ENCODE results near the gene NMRK1.

The NMRK1 gene

DNA sequence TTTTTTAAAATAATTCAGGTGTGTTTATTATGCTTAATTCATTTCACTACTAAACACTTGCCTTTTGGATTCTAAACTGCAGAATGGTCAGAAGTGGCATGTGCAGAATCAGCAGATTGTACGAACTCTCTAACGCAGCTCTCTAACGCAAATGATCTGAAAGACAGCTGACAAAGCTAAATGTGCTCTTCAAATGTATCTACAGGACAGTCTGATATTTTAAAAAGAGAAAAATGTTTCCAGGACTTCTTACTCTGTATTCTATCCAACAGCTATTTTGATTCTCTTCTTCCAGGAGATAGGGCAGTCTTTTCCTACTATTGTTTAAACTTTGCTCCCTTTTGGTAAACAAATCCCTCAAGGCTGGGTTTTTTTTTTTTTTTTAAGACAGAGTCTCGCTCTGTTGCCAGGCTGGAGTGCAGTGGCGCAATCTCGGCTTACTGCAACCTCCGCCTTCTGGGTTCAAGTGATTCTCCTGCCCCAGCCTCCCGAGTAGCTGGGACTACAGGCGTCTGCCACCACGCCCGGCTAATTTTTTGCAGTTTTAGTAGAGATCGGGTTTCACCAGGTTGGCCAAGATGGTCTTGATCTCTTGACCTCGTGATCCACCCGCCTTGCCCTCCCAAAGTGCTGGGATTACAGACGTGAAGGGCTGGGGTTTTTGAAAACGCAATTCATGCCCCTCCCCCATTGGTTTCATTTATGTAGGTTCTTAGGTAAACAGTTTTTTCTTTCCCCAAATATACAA lies 1.2 kb downstream of the NMRK1 start:
- H3K27me3 ChIP-seq (replicated peaks; ENCODE audit: control insufficient read depth, insufficient read depth, low read length, poor library complexity, severe bottlenecking): no peaks in the 10 kb centered on the region
- no peaks in the 10 kb centered on the region for H3K9me3 ChIP-seq (ENCODE audit: control insufficient read depth, low read length)
- peaks cover 13% of the 10 kb centered on the region for H3K36me3 ChIP-seq (ENCODE audit: control insufficient read depth, insufficient read depth, low read length)
- DNase-seq: no peak
- peak overlapping the region; percentile 88 for H3K27ac ChIP-seq (ENCODE audit: insufficient read depth, low read length, poor library complexity, severe bottlenecking)
- H3K4me3 ChIP-seq (ENCODE audit: insufficient read depth, low read depth, low read length, poor library complexity, severe bottlenecking): peak overlapping the region; percentile 96
- H3K4me1 ChIP-seq (ENCODE audit: control insufficient read depth, insufficient read depth, low read length, poor library complexity, severe bottlenecking): peaks cover 34% of the 10 kb centered on the region

DNA sequence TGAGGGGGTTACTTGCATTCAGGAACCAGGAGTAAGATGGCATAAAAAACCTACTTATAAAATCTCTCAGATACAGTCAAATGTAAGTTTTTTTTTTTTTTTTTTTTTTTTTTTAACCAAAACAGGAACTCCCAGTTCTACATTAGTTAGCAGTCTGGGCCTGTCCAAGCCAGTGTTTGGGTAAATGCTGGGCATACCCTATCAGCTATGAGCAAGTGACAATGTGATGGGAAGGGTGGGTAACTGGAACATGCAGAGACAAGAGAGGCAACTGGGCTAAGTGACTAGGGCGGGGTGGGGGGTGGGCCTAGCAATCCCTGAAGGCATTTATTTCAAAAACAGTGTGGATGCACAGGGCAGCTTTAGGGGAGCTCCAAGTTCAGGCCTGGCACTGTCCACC lies 2.3 kb downstream of the NMRK1 start:
- Histone ChIP-seq H3K4me1 (ENCODE audit: control insufficient read depth, insufficient read depth, low read length, poor library complexity, severe bottlenecking) (peaks cover 24% of the 10 kb centered on the region), H3K9me3 (ENCODE audit: control insufficient read depth, low read length) (no peaks in the 10 kb centered on the region), H3K27me3 (replicated peaks; ENCODE audit: control insufficient read depth, insufficient read depth, low read length, poor library complexity, severe bottlenecking) (no peaks in the 10 kb centered on the region), H3K36me3 (ENCODE audit: control insufficient read depth, insufficient read depth, low read length) (peaks cover 23% of the 10 kb centered on the region), H3K4me3 (ENCODE audit: insufficient read depth, low read depth, low read length, poor library complexity, severe bottlenecking) (no peak overlapping the region), H3K27ac (ENCODE audit: insufficient read depth, low read length, poor library complexity, severe bottlenecking) (no peak overlapping the region)
- DNase-seq: no peak

DNA sequence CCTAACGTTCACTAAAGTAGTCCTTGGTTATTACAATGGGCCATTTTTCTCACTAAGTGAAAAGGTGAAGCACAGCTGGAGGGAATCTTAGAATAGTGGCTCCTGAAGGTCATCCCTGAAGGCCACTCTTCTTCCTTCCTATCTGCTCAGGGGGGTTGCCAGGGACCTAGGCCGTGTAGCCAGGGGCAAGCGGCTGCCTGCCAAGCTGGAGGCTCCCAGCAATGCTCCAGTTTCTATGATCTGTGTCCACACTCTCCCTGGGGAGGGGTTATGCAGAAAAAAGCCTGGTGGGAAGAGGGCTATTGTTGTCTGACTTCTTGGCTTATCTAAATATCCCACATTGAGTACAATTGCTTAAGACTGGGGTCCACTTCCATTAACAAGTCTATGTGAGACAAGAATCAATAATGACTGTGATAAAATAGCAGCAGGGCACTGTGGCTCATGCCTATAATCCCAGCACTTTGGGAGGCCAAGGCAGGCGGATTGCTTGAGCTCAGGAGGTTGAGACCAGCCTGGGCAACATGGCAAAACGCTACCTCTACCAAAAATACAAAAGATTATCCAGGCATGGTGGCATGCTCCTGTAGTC lies 3.8 kb downstream of the NMRK1 start:
- peaks cover 26% of the 10 kb centered on the region for H3K36me3 ChIP-seq (ENCODE audit: control insufficient read depth, insufficient read depth, low read length)
- DNase-seq: no peak
- H3K4me3 ChIP-seq (ENCODE audit: insufficient read depth, low read depth, low read length, poor library complexity, severe bottlenecking): no peak overlapping the region
- no peaks in the 10 kb centered on the region for H3K27me3 ChIP-seq (replicated peaks; ENCODE audit: control insufficient read depth, insufficient read depth, low read length, poor library complexity, severe bottlenecking)
- H3K27ac ChIP-seq (ENCODE audit: insufficient read depth, low read length, poor library complexity, severe bottlenecking): no peak overlapping the region
- no peaks in the 10 kb centered on the region for H3K9me3 ChIP-seq (ENCODE audit: control insufficient read depth, low read length)
- peaks cover 15% of the 10 kb centered on the region for H3K4me1 ChIP-seq (ENCODE audit: control insufficient read depth, insufficient read depth, low read length, poor library complexity, severe bottlenecking)

DNA sequence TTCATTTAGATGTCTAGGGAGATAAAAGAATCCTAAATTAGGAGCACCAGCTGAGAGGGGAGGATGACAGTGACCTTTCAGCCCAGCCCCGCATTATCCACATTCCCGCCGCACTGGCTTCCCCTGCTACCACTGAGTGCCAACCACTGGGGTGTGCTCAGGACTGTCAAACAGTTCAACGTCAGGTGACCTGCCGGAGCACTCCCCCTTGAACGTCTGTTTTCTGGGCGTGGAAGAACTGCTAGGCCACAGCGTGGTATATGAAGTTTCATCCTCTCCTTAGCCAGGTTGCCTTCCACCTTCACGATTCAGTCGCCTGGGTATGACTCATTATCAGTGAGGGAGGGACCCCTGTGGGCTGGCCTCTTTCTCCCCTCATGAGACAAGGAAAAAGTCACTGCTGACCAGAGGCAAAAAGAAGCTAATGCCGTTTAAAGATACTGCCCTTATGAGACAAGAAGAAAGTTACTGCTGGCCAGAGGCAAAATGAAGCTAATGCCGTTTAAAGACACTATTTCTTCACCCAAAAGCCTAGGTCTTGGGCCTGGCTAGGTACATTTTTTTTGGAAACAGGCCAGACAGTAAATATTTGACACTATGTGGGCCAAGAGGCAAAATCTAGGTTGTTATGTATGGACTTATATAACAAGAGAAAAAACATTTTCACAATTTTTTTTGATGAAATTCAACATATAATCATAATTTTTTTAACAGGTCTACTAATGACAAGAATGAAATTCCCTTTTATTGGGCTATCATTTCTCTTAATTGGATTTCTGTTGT lies 4.6 kb downstream of the NMRK1 start:
- Histone ChIP-seq H3K4me1 (ENCODE audit: control insufficient read depth, insufficient read depth, low read length, poor library complexity, severe bottlenecking) (peaks cover 15% of the 10 kb centered on the region), H3K4me3 (ENCODE audit: insufficient read depth, low read depth, low read length, poor library complexity, severe bottlenecking) (no peak overlapping the region), H3K27ac (ENCODE audit: insufficient read depth, low read length, poor library complexity, severe bottlenecking) (peak overlapping the region; percentile 42), H3K9me3 (ENCODE audit: control insufficient read depth, low read length) (no peaks in the 10 kb centered on the region), H3K36me3 (ENCODE audit: control insufficient read depth, insufficient read depth, low read length) (peaks cover 26% of the 10 kb centered on the region), H3K27me3 (replicated peaks; ENCODE audit: control insufficient read depth, insufficient read depth, low read length, poor library complexity, severe bottlenecking) (no peaks in the 10 kb centered on the region)
- DNase-seq: peak; percentile 17 to 55 (median 35)

DNA sequence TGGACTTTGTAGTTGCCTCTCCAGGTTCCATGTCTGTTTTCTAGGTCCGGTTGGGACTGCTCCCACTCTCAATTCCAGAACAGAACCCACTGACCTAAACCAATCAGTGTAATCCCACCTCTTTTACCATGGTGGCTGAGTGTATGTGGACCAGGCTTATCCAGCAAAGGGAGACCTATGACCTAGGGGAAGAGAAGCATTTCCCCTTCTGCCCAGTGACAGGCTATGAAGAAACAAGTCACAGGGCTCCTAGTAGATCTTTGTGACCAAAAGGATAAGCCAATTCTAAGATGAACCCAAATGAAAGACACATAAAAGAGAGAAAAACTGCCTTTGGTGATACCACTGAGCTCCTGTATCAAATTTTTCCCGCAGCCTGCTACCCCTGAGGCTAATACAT lies 6.3 kb downstream of the NMRK1 start:
- Histone ChIP-seq H3K9me3 (ENCODE audit: control insufficient read depth, low read length) (no peaks in the 10 kb centered on the region), H3K36me3 (ENCODE audit: control insufficient read depth, insufficient read depth, low read length) (peaks cover 31% of the 10 kb centered on the region), H3K27me3 (replicated peaks; ENCODE audit: control insufficient read depth, insufficient read depth, low read length, poor library complexity, severe bottlenecking) (no peaks in the 10 kb centered on the region), H3K27ac (ENCODE audit: insufficient read depth, low read length, poor library complexity, severe bottlenecking) (no peak overlapping the region), H3K4me1 (ENCODE audit: control insufficient read depth, insufficient read depth, low read length, poor library complexity, severe bottlenecking) (peaks cover 14% of the 10 kb centered on the region), H3K4me3 (ENCODE audit: insufficient read depth, low read depth, low read length, poor library complexity, severe bottlenecking) (no peak overlapping the region)
- DNase-seq: no peak

DNA sequence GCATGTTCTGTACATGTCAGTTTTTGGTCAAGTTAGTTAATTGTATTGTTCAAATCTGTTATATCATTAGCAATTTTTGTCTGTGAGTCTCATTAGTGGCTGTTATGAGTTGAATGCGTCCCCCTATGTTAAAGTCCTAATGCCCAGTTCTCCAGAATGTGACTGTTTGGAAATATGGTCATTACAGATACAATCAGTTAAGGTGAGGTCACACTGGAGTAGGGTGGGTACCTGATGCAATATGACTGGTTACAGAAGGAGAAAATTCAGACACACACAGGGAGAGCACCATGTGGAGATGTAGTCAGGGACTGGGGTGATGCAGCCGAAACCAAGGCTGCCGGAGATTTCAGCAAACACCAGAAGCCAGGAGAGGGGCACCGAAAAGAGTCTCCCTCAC lies 15.1 kb downstream of the NMRK1 start:
- Histone ChIP-seq H3K9me3 (ENCODE audit: control insufficient read depth, low read length) (no peaks in the 10 kb centered on the region), H3K4me1 (ENCODE audit: control insufficient read depth, insufficient read depth, low read length, poor library complexity, severe bottlenecking) (peaks cover 6% of the 10 kb centered on the region), H3K4me3 (ENCODE audit: insufficient read depth, low read depth, low read length, poor library complexity, severe bottlenecking) (no peak overlapping the region), H3K27me3 (replicated peaks; ENCODE audit: control insufficient read depth, insufficient read depth, low read length, poor library complexity, severe bottlenecking) (no peaks in the 10 kb centered on the region), H3K27ac (ENCODE audit: insufficient read depth, low read length, poor library complexity, severe bottlenecking) (no peak overlapping the region), H3K36me3 (ENCODE audit: control insufficient read depth, insufficient read depth, low read length) (peaks cover 23% of the 10 kb centered on the region)
- DNase-seq: no peak

DNA sequence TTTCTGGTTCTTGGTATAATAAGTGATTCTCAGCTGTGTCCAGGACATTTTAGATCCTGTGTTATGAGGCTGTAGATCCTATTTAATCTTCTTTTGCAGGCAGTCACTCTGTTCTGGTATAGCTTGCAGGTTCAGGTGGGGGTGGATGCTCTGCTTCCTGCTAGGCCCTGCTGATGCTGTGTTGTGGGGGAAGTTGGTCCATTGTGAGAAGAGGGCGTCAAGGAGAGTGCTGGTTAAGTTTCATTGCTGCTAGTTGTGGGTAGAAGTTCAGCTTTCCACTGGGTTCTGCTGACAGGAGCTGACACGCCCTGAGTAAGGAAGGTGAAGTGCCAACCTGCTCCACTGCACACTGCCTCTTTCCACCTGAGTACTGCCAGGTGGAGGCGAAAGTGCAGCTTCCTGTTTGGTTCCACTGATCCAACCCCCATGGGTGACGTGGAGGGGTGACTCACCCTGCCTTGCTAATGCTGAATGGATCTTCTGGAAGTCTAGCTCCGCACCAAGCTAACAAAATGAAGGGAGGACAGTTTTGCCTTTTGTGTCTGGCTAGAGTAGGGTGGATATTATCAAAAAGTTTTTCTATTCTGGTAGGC lies 16.3 kb downstream of the NMRK1 start:
- H3K4me1 ChIP-seq (ENCODE audit: control insufficient read depth, insufficient read depth, low read length, poor library complexity, severe bottlenecking): peaks cover 6% of the 10 kb centered on the region
- no peaks in the 10 kb centered on the region for H3K27me3 ChIP-seq (replicated peaks; ENCODE audit: control insufficient read depth, insufficient read depth, low read length, poor library complexity, severe bottlenecking)
- peak; percentile 20 to 54 (median 41) for DNase-seq
- no peaks in the 10 kb centered on the region for H3K9me3 ChIP-seq (ENCODE audit: control insufficient read depth, low read length)
- no peak overlapping the region for H3K27ac ChIP-seq (ENCODE audit: insufficient read depth, low read length, poor library complexity, severe bottlenecking)
- peaks cover 35% of the 10 kb centered on the region for H3K36me3 ChIP-seq (ENCODE audit: control insufficient read depth, insufficient read depth, low read length)
- no peak overlapping the region for H3K4me3 ChIP-seq (ENCODE audit: insufficient read depth, low read depth, low read length, poor library complexity, severe bottlenecking)

DNA sequence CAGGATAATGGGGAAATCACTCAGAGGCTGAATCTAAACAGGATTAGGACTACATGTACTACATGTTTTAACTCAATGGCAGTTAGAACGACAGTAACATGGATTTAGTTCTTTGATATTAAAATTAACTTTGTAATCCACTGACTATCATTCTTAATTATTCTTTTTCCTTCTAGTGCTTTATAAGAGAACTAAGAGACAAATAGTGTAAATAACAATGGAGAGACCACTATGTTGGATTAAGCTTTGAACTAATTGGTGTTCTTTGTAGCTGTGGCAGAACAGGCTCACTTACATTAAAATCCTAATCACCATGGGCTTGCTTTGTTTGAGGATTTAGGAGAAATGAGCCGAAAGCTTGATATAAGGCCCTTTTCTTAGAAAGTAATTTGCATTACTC lies 18.8 kb downstream of the NMRK1 start:
- no peak overlapping the region for H3K4me3 ChIP-seq (ENCODE audit: insufficient read depth, low read depth, low read length, poor library complexity, severe bottlenecking)
- H3K36me3 ChIP-seq (ENCODE audit: control insufficient read depth, insufficient read depth, low read length): peaks cover 42% of the 10 kb centered on the region
- no peak overlapping the region for H3K27ac ChIP-seq (ENCODE audit: insufficient read depth, low read length, poor library complexity, severe bottlenecking)
- H3K27me3 ChIP-seq (replicated peaks; ENCODE audit: control insufficient read depth, insufficient read depth, low read length, poor library complexity, severe bottlenecking): no peaks in the 10 kb centered on the region
- peaks cover 6% of the 10 kb centered on the region for H3K4me1 ChIP-seq (ENCODE audit: control insufficient read depth, insufficient read depth, low read length, poor library complexity, severe bottlenecking)
- DNase-seq: no peak
- no peaks in the 10 kb centered on the region for H3K9me3 ChIP-seq (ENCODE audit: control insufficient read depth, low read length)

DNA sequence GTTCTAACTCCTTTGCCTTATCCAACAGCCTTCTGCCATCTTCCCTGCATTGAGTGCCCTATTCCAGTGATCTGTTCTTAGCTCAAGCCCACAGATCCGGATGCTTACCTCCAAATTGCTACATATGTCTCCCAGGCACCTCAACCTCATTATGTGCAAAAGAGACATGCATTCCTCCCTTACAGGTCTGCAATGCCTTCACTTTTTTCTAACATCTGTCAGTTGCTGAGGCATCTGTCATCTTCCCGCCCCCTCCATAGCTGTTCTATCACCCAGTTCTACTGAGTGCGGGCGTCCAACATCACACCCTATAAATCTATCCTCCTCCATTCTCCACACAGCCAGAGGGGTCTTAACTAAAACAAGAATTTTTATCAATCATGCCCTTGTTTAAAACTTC lies 20.1 kb downstream of the NMRK1 start:
- peaks cover 6% of the 10 kb centered on the region for H3K4me1 ChIP-seq (ENCODE audit: control insufficient read depth, insufficient read depth, low read length, poor library complexity, severe bottlenecking)
- H3K9me3 ChIP-seq (ENCODE audit: control insufficient read depth, low read length): no peaks in the 10 kb centered on the region
- H3K27me3 ChIP-seq (replicated peaks; ENCODE audit: control insufficient read depth, insufficient read depth, low read length, poor library complexity, severe bottlenecking): no peaks in the 10 kb centered on the region
- no peak for DNase-seq
- H3K27ac ChIP-seq (ENCODE audit: insufficient read depth, low read length, poor library complexity, severe bottlenecking): no peak overlapping the region
- H3K4me3 ChIP-seq (ENCODE audit: insufficient read depth, low read depth, low read length, poor library complexity, severe bottlenecking): no peak overlapping the region
- peaks cover 38% of the 10 kb centered on the region for H3K36me3 ChIP-seq (ENCODE audit: control insufficient read depth, insufficient read depth, low read length)

DNA sequence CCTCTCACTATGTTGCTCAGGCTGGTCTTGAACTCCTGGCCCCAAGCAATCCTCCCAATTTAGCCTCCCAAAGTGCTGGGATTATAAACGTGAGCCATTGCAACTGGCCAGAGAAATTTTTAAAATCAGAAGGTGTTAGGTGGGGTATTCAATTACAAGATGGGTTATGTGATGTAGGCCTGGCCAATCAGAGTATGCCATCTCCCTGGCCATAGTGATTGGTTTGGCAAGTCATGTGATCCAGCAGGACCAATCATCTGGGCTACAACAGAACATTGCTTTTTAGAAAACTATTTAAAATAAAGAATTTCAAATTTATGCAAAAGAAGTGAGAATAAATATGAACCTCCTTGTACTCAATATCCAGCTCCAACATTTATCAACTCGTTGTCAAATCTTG lies 22.4 kb downstream of the NMRK1 start:
- Histone ChIP-seq H3K4me3 (ENCODE audit: insufficient read depth, low read depth, low read length, poor library complexity, severe bottlenecking) (no peak overlapping the region), H3K27ac (ENCODE audit: insufficient read depth, low read length, poor library complexity, severe bottlenecking) (no peak overlapping the region), H3K36me3 (ENCODE audit: control insufficient read depth, insufficient read depth, low read length) (peaks cover 50% of the 10 kb centered on the region), H3K27me3 (replicated peaks; ENCODE audit: control insufficient read depth, insufficient read depth, low read length, poor library complexity, severe bottlenecking) (no peaks in the 10 kb centered on the region), H3K4me1 (ENCODE audit: control insufficient read depth, insufficient read depth, low read length, poor library complexity, severe bottlenecking) (no peaks in the 10 kb centered on the region), H3K9me3 (ENCODE audit: control insufficient read depth, low read length) (no peaks in the 10 kb centered on the region)
- no peak for DNase-seq

All from effector memory CD4-positive, alpha-beta T cell (primary cell).